ENCODE measurements around the gene PBX1.

PBX1 gene

DNA sequence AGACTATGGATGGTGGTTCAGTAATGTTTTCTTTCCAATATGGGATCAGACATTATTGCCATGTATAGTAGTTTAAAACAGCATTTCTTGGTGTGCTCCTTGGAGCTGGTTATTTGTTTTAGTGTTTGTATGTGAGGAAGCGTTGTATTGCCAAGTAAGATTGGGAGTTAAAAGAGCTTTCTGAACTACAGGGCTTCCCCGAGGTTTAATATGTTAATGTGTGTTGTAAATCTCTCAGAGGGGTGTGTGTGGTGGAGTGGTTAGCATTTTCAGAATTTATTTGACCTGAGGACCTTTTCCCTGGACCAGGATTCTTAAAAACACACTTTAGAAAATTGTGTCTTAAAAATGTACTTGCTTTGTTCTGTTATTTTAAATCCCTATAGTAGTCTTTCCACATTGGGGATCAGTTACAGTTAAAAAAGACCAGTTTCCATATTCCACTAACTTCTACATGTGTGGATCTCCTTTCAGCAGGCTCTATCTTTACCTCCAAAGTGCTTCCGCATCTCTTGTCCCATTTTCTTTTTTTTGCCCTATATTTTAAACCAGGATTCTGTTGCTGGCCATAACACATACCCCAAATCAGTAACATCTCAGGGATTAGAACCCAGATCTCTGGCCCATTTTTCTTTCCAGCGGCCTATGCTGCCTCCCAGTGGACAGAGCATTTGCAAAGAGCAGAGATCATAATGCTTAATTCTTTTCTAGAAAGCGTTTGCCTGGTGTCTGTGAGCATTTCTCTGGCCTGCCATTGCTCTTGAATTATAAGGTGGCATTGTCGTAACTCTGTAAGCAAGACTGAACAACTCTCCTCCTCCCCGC, 58.6 kb downstream of the PBX1 start:
- DNase-seq (ENCODE audit: low read depth, low spot score): no peak

DNA sequence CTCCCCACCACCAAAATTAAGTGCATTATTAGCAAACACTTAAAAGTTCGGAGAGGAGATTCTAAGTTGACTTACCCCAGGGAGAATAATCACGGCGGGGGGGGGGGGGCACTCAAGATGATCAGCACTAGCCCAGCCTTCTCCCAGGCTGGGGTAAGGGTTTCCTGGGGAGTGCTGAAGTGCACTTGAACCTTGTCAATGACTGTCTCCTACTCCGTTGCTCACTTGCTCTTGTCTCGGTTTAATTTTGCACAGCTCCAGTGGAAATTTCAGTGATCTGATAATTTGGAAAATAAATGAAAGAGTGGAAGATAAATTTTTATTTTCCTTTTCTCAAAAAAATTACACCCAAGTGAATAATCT, 59.2 kb downstream of the PBX1 start:
- DNase-seq (ENCODE audit: low read depth, low spot score): no peak

DNA sequence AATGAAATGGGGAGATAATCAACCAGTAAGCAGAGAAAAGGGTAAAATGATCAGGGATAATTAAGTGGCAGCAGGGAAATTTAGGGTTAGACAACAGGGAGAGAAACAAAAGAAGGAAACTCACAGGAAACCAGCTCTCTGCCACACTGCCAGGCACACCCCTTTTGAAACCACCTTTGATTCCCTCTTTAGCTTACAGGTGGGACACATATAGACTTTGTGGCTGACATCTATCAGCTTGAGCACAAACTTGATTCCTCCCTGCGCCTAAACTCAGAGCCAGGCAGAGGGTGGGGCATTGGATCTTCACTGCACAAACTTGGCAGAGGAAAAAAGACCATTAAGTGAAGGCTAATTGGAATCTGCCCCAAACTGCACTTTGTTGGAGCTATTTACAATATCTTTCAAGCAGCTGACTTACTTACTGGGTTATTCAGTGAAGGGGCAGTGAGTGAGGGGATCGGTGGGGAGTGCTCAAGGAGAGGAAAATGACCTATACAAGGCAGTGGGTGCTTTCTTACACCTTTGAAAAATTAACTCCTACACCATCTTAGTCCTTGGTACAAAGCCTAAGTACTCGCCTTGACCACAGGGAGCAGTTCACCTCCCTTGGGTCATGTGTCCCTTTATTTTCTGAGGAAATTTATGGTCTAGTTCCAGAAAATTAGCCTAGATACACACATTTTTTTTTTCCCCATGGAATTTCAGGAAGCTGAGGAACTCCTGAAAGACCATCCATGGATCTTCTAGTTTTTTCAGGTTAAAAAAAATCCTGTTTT, 60.2 kb downstream of the PBX1 start:
- DNase-seq (ENCODE audit: low read depth, low spot score): no peak

DNA sequence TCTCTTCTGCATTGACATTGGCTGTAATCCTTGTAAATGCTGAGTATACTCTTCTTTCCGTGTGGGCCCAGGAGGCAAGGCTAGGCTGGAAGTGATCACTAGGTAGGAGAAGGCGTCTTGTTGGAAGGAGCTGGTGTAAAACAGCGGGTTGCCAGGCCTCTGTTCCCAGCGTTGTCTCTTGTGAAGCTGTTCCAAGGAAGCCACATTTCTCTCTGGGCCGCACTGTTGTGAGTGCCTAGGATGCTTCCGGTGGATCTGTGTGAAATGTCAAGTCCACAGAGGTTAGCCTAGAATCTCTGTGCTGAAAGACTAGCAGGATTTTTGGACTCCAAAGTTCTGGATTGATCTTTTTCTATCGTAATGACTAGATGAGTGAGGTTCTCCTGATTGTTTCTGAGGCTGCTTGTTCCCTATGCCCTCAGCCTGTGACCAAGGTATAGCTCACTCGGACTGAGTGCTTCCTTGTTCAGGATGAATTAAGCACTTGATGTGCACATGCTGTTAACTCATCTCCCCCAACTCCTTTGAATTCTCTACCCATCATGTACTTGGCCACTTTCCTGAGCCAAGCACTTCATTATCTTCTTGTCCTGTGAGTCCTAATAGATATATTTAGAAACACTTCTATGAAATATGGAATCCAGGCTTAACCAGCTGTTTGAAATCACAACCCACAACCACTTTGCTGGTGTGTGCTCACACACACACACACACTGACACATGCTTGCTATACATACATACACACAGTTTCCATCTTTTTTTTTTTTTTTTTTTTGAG, 63.3 kb downstream of the PBX1 start:
- no peak for DNase-seq (ENCODE audit: low read depth, low spot score)

DNA sequence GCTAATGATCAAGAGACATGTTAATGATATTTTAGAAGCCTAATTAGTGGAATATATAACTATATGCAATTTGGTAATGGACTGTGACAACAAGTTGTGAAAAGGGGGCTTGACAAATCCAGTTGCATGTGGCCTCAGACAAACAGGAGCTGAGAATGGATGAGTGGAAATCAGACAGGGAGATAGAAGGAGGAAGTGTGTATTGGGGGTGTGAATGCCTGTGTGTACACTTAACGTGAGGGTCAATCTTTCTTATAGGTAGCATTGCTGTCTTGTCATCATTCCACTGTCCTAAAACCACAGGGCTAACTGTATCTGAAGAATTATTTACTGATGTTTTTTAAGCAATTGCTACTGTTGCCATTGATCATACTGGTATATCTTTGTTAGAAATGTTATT, 64.8 kb downstream of the PBX1 start:
- DNase-seq (ENCODE audit: low read depth, low spot score): no peak

DNA sequence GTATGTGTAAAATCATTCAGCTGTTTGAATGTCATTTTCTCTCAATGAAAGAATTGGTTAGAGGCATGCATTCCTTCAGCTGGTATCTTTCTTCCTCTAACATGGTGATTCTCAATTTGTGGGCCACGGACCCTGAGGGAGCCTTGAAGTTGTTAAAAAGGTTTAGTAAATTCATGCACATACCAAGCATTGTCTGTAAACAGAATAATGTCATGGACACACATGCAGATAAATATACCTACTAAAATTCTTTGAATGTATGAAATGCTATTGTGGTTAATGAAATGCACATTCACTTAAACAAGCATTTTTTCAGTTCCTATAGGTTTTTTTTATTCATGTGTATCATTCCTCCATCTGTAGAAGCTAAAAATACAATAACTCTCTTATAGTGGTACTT, 65.4 kb downstream of the PBX1 start:
- no peak for DNase-seq (ENCODE audit: low read depth, low spot score)

DNA sequence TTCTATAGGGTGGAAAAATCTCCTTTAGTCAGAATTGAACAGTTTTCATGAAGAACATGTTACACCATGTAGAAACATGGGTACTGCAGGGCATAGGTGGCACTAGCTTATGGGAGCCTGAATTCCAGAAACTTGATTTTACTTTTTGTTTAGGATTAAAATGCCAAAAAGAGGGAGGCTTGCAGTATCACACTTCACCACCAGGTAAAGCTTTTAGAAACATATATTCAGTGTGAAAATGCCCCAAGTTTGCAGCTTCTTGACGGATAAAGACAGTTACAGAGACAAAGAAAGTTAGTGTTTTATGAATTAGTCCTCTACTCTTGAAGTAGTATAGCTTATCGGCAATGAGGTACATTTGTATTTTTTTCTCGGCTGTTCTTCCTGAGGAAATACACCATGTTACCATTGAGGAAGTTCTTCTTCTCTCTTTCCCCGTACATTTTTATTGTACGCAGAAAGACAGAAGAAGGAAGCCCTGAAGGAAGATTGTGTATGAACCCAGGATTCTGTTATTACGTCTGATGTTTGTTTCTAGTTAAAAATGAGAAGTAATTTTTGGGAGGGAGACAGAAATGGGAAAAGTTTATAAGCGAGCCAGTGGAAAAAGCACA, 66.1 kb downstream of the PBX1 start:
- DNase-seq (ENCODE audit: low read depth, low spot score): no peak

DNA sequence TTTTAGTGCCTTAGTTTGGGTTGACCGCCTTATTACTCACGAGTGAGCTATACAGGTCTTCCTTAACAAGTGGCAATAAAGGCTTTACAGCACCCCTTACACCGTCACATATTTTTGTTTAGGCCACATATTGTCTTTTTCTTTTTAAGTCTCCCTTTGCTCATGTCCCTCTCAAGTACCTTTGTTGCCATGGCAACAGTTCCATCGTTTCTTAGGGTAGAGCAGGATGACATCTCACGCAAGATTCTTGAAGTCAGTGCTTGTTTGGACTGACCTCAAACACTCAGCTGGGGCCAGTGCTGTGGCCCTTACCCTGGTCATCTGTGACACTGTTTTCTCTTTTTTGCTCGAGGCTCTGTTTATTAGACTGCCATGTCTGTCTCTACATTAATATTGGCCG, 69.8 kb downstream of the PBX1 start:
- DNase-seq (ENCODE audit: low read depth, low spot score): no peak

DNA sequence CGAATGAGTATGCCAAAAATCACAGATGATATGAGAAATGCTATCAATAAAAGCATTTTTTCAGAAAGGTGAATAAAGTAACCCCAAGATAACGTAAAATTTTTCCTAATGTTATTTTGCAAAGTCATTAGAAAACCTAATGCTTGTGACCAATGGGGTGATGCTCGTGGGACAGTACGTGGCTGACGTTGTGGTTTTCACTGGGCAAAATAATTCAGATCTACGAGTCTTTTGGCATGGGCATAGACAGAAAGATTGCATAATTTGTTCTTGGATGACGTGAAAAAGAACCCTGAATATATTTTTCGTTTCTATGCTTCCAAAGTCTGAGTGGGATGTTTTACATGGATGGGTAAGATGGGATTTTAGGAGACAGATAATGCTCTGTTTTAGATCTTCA, 71.0 kb downstream of the PBX1 start:
- no peak for DNase-seq (ENCODE audit: low read depth, low spot score)

DNA sequence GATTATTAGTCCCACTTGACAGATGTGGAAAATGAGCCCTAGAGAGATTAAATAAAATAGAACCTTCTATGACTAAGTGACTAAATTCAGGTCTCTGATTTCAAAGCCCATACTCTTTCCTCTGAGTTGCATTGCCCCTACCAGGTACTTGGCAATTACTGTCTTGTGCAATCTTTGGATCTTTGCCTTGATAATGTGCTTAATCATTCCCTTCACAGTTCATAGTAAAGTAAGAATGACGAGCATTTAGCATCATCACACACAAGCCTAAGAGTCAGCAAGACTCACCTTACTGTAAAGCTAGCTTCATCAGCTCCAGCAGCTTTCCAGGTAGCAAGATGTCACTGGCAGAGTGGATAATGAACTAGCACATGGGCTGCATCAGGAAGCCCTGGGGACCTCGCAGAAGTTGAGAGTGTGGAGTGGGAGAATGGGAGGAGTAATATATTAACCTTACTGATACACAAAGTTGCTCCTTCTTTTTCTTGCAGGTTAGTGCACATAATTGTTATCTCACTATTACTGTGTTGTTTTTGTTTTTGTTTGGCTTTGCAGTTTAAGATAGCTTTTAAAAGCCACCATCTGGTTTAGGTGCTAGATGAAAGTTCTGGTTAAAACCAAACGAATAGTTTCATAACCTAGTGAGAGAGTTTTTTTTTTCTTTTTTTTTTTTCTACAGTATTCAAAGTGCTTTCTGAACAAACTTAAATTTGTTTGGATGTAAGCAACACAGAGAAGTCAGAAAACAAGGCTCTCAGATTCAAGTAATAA, 71.8 kb downstream of the PBX1 start:
- no peak for DNase-seq (ENCODE audit: low read depth, low spot score)

DNA sequence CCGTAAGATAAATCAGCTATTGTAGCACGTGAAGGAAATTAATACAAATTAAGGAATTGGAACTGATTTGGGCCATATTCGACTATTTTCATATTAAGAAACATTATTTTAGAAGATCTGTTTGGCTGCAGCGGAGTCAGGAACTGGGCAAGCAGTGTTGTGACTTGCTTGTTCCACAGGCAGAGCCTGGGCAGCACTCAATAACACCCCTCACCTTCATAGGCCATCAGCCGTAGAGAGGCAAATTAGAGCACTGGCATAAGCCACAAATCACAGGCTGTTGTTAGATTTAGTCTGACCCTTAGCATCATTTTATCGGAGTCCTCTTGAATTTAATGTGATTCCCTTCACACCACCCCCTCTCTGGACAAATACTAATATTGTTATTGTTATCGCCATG, 72.8 kb downstream of the PBX1 start:
- DNase-seq (ENCODE audit: low read depth, low spot score): no peak

DNA sequence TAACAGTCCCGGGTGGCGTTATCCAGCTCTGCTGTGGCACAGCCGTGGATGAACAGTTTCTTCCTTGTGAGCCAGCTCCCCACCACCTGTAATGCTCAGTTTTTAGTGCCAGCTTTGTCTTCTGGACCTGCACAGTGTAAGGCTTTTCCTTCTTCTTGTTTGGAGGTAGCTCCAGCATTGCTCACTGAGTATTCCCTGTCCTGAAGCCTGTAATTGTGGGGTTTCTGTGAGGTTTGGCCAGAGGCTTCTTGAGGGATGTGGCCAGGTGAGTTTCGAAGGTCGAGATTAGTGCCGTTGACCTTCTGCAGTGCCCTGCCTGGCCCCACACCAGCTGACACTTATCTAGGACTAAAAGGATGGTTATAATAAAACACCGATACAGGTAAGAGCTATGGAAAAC, 75.0 kb downstream of the PBX1 start:
- DNase-seq (ENCODE audit: low read depth, low spot score): no peak

DNA sequence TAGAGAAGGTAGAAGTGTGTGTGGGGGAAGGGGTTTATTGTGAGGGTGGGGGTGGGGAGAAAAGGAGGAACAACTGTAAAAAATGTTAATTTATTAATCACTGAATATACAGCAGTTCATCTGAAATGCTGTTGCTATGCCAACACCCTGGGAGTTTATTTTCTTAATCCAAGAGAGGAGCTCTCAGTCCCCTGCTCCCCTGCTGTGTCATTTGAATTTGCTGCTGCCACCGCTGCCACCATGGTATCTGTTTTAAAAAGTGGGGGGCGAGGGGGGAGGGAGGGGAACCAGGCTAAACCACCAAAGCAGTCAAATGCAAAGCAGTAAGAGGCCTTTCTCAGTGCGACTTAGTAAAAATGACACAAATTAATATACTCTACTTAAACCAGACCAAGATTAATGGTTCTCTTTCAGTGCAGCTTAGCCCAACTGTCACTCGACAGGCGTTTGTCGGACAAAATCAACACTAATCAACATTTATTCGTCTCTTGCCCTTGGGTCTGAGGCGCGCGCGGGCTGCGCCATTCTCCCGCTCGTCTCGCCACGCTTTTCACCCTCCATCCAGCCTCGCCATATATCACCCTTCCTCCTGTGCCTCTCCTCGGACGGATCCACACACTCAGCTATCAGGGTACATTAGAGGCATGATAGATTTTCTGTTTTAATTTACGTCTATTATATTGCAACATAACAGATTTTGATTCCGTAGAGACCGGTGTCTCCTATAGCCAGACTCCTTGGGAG, 76.2 kb downstream of the PBX1 start:
- no peak for DNase-seq (ENCODE audit: low read depth, low spot score)

DNA sequence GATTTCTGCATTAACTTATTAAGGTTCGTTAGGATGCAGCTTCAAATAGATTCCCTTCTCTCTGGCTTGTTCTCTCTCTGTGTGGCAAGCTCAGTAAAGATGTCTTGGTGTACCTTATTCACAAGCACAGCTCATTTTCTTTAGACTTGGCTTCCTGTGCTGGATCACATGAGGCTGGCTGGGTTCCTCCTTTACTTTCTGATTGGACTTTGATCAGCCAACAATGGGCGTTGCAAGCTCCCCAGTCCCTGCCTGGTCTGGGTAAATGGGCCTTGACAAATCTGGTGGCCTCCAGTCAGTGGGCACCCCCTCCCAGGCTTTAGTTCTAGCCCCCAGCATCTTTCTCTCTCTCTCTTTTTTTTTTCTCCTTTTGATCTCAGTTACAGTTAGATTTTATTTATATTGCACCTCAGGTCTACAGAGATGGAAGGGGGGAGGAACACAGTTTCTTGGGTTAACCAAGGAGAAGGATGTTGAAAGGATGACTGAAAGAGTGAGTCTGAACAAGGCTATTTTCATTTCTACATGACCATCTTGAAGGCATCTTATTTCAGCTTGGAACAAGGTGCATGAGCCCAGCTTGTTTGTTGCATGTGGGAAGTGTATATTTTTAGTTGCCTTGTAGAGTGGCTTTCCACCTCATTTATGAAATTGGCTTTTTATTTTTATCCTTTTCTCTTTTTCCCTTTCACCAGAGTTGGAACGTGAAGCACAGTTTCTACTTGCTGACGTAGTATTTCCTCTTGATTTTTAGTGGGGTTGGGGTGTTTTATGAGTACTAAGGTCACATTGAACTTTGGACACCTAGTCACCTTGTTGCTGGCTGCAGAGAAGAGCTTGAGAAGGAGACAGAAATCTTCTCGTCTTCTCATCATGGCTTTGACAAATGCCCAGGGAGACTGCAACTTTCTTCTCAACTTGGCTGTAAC, 77.1 kb downstream of the PBX1 start:
- DNase-seq (ENCODE audit: low read depth, low spot score): no peak

DNA sequence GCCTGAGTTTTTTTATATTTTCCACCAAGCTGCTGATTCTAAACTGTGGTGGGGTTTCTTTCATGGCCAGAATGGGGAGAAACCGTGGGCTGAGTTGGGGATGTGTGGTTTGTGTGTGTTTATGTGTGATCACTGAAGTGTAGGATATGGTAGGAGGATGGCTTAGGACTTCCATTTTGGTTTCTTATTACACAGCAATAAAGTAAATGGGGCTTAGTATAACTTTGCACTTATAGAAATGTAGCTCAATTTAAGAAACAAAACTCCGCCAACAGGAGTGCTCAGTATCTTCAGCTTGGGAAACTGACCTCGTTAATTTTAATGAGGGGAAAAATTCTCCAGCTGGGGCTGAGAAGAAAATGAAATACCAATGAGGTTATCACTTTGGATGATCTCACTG, 77.8 kb downstream of the PBX1 start:
- DNase-seq (ENCODE audit: low read depth, low spot score): no peak

DNA sequence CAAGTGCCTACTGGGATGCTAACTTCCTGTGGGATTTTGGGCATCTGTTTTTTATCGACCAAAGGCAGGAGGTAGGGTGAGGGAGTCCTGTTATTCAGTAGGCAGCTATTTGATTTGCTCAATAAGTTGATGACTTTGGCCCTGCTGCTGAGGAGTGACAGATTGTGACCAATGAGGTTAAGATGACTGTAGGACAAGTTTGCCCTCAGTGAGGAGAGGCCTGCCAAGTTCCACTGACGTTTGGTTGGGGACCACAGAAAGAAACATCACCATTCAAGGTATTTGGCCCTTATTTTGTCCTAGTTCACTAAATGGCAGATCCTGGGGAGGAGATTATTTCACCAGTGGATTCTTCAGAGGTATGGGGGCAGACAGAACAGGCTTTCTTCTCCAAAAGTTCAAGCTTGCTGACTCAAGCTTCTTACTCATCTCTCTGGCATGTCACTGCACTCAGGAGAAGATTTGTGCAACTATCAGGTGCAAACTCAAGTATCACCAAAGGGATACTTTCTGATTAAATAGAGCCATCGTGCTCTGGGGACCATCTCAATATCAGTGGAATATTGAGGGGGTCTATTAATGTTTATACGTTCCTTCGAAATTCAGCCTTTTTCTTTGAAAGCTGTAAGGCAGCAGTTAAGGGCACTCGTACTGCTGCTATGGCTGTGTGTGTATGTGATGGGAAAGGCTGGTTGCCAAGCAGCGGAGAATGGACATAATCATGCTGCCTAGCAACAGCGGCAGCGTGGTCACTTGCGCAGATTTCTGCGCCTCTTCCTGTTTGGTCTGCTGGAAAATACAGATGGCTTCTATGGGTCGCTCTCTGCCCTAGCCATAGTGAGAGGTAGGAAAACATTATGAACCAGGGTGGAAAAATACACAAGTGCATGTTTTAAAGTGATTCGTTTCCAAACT, 78.7 kb downstream of the PBX1 start:
- DNase-seq (ENCODE audit: low read depth, low spot score): no peak

DNA sequence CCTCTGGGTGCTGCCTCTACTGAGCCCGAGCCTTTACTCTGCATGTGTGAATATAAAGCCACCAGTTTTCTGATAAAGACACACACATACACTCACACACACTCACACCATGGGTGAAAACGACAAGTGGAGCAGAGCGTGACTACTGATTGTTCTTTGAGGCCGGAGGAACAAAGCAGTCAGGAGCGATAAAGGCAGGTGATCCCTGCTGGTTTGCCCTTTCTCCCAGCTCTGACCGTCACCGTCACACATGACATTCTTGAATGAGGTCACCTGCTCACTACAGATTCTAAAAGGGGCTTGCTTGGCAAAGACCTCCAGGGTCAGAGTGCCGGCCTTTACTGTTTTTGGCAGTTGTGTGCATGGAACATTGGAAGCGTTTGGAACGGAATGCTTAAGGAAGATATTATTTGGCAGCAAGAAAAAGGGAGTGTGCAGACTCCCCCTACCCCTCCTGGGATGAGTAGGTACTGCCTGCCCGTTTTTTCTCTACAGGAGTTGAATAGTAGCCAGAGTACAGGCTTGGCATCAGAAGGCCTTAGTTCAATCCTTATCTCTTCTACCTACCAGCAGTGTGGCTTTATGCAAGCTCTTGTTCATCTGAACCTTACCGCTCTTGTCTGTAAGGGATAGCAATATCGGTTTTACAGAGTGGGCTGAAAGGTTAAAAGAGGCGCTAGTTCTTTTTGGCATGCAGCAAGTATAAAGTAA, 79.7 kb downstream of the PBX1 start:
- no peak for DNase-seq (ENCODE audit: low read depth, low spot score)
